ENCODE data around the gene NFXL1. TPM values are rescaled to one million over a fixed set of nuclear protein-coding genes. Genes with fewer than 3 reads are reported as not detected.
A peak's percentile ranks its signal among the peaks of the same experiment; 100 is the strongest.

The NFXL1 gene
- polyA plus RNA-seq, 2 of the 4 experiments (the other 2 are of a cell fraction): 7.1 to 15.7 TPM

DNA sequence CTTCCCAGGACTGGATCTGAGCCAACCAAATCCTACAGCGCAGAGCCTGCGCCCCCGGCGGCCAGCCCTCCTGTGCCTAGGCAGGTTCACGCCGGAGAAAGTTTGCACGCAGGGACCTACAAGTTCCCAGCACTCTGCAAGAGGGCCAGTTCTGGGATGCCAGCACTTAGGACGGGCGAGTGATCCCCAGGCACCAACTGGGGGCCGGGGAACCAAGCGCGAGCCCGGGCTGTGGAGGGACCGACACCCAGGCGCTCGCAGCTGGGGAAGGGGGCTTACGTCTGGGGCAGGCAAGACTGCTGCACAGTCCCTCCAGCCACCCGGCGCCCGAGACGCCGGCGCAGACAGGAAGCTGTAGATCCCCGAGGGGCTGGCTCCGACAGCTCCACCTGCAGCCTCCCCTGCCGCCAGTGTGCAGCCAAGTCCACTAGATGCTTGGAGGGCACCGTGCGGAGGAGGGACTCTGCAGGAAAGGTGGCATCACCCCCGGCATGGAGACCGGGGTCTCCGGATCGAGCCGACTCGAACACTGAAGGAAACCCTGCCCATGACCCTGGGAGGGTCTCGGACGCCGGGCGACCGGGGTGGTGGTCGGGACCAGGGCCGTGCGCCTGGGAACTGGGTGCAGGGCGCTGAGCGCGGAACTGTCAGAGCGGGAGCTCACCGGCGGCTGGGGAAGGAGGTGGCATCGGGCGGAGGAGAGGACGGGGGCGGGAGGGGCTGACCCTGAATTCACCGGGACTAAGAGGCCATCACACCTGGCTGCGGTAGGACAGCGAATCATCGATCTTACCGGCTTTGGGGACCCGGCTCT, 77.1 kb downstream of the NFXL1 start (continued):
- TF ChIP-seq, protein P1, sequence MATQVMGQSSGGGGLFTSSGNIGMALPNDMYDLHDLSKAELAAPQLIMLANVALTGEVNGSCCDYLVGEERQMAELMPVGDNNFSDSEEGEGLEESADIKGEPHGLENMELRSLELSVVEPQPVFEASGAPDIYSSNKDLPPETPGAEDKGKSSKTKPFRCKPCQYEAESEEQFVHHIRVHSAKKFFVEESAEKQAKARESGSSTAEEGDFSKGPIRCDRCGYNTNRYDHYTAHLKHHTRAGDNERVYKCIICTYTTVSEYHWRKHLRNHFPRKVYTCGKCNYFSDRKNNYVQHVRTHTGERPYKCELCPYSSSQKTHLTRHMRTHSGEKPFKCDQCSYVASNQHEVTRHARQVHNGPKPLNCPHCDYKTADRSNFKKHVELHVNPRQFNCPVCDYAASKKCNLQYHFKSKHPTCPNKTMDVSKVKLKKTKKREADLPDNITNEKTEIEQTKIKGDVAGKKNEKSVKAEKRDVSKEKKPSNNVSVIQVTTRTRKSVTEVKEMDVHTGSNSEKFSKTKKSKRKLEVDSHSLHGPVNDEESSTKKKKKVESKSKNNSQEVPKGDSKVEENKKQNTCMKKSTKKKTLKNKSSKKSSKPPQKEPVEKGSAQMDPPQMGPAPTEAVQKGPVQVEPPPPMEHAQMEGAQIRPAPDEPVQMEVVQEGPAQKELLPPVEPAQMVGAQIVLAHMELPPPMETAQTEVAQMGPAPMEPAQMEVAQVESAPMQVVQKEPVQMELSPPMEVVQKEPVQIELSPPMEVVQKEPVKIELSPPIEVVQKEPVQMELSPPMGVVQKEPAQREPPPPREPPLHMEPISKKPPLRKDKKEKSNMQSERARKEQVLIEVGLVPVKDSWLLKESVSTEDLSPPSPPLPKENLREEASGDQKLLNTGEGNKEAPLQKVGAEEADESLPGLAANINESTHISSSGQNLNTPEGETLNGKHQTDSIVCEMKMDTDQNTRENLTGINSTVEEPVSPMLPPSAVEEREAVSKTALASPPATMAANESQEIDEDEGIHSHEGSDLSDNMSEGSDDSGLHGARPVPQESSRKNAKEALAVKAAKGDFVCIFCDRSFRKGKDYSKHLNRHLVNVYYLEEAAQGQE (IDR thresholded peaks at IDR 0.05): no peak
- no peak for TF ChIP-seq POLR2A (IDR thresholded peaks at IDR 0.05; ENCODE audit: low read length)
- no peak for TF ChIP-seq HOXB5 (CRISPR knock-in tag; IDR thresholded peaks at IDR 0.05)
- no peak for TF ChIP-seq KDM1A (IDR thresholded peaks at IDR 0.05; ENCODE audit: low read depth)

- H3K4me3 ChIP-seq: peak overlapping the region; percentile 58
- WGBS (ENCODE audit: missing lambda C conversion rate): 0% methylated on average over 1 of the region's 27 CpGs
- POLR2A ChIA-PET: interaction anchor here (0.6 kb wide), 1 partner anchor 77 kb away, joined by 3 read pairs; no protein-coding TSS in a partner anchor
- peaks cover 3% of the 10 kb centered on the region; the same call in 1 of the 3 replicates for H3K9me3 ChIP-seq
- H3K27ac ChIP-seq: peak overlapping the region; percentile 31 to 78; a peak in 3 of 6 replicates
- H3K4me1 ChIP-seq: 0 out of 3 replicates have a peak, but pooled peaks cover 3% of the 10 kb centered on the region
- CTCF ChIA-PET: interaction anchor here (0.6 to 1.8 kb wide), 25 partner anchors 9 to 187 kb away, joined by 3 to 13 read pairs (median 4); no protein-coding TSS in a partner anchor
- DNase-seq (ENCODE audit: low read depth in 1 of 2, low spot score in 1 of 2) (peak; percentile 49 to 74), ATAC-seq (peak; percentile 97 to 99), FAIRE-seq (no peak)
- TF ChIP-seq NFE2L2 (conservative IDR thresholded peaks at IDR 0.05; ENCODE audit: low read length) (no peak), RAD21 (conservative IDR thresholded peaks at IDR 0.05 in 1 of 2, IDR thresholded peaks at IDR 0.05 in 1 of 2) (peak; percentile 57 to 63; a peak in 4 of 5 replicates), RARB (CRISPR knock-in tag; IDR thresholded peaks at IDR 0.05) (no peak), SMC3 (IDR thresholded peaks at IDR 0.05) (peak; percentile 49; the same call in 2 of the 3 replicates), BHLHE40 (IDR thresholded peaks at IDR 0.05; ENCODE audit: low read depth, low read length) (no peak), ZFP36 (IDR thresholded peaks at IDR 0.05; ENCODE audit: borderline replicate concordance, partially characterized antibody) (no peak), GATA3 (IDR thresholded peaks at IDR 0.05; ENCODE audit: borderline replicate concordance) (no peak), MAX (IDR thresholded peaks at IDR 0.05) (0 out of 2 replicates have a peak, but pooled peaks have one; percentile 18), HEYL (CRISPR knock-in tag; IDR thresholded peaks at IDR 0.05) (no peak)
- TF ChIP-seq, protein P2, sequence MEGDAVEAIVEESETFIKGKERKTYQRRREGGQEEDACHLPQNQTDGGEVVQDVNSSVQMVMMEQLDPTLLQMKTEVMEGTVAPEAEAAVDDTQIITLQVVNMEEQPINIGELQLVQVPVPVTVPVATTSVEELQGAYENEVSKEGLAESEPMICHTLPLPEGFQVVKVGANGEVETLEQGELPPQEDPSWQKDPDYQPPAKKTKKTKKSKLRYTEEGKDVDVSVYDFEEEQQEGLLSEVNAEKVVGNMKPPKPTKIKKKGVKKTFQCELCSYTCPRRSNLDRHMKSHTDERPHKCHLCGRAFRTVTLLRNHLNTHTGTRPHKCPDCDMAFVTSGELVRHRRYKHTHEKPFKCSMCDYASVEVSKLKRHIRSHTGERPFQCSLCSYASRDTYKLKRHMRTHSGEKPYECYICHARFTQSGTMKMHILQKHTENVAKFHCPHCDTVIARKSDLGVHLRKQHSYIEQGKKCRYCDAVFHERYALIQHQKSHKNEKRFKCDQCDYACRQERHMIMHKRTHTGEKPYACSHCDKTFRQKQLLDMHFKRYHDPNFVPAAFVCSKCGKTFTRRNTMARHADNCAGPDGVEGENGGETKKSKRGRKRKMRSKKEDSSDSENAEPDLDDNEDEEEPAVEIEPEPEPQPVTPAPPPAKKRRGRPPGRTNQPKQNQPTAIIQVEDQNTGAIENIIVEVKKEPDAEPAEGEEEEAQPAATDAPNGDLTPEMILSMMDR (IDR thresholded peaks at IDR 0.05): peak; percentile 43; the same call in 2 of the 3 replicates
- TF ChIP-seq, protein P3, sequence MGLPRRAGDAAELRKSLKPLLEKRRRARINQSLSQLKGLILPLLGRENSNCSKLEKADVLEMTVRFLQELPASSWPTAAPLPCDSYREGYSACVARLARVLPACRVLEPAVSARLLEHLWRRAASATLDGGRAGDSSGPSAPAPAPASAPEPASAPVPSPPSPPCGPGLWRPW (IDR thresholded peaks at IDR 0.05): no peak
- peak overlapping the region; percentile 99 for H3K4me2 ChIP-seq
Measured at GRCh38 chr4:47836641-47837093, 77.7 kb downstream of the NFXL1 start.

GRCh38 chr4:47835494-47835893, 78.9 kb downstream of the NFXL1 start:
- WGBS (ENCODE audit: missing lambda C conversion rate): 91% methylated on average over 2 of the region's 2 CpGs
- DNase-seq (ENCODE audit: low read depth in 1 of 2, low spot score in 1 of 2) (no peak), ATAC-seq (no peak), FAIRE-seq (no peak)
- Histone ChIP-seq H3K4me1 (0 out of 3 replicates have a peak, but pooled peaks cover 3% of the 10 kb centered on the region), H3K27ac (no peak overlapping the region), H3K4me3 (no peak overlapping the region), H3K9me3 (peaks cover 3% of the 10 kb centered on the region; the same call in 1 of the 3 replicates), H3K4me2 (no peak overlapping the region)
- CTCF ChIA-PET: interaction anchor here (1.8 kb wide), 1 partner anchor 163 kb away, joined by 12 read pairs; no protein-coding TSS in a partner anchor
- POLR2A ChIA-PET: no interaction called here
- TF ChIP-seq, protein P1 (IDR thresholded peaks at IDR 0.05): no peak
- TF ChIP-seq JUNB (IDR thresholded peaks at IDR 0.05) (no peak), FOSB (CRISPR knock-in tag; IDR thresholded peaks at IDR 0.05) (no peak), FOSL2 (IDR thresholded peaks at IDR 0.05) (no peak), FOSL2 (CRISPR knock-in tag; IDR thresholded peaks at IDR 0.05) (no peak), EP300 (IDR thresholded peaks at IDR 0.05) (no peak), ATOH8 (CRISPR knock-in tag; IDR thresholded peaks at IDR 0.05; ENCODE audit: low read depth) (no peak)
- TF ChIP-seq, protein P4, sequence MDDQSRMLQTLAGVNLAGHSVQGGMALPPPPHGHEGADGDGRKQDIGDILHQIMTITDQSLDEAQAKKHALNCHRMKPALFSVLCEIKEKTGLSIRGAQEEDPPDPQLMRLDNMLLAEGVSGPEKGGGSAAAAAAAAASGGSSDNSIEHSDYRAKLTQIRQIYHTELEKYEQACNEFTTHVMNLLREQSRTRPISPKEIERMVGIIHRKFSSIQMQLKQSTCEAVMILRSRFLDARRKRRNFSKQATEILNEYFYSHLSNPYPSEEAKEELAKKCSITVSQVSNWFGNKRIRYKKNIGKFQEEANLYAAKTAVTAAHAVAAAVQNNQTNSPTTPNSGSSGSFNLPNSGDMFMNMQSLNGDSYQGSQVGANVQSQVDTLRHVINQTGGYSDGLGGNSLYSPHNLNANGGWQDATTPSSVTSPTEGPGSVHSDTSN (IDR thresholded peaks at IDR 0.05): no peak
